Osteoblast (primary cell): ENCODE results near the gene NR1H3. TPM values are rescaled to one million over a fixed set of nuclear protein-coding genes. Genes with fewer than 3 reads are reported as not detected.

Source experiments
- DNase-seq: peaks from one replicate; pipeline ENCODE4 v3.0.0; 2011; ENCODE audit warnings: low spot score, mixed read lengths; ENCODE audit not compliant: insufficient read length; ENCODE audit errors: missing footprints
- H2AFZ ChIP-seq: 2 replicates; pipeline ENCODE4 v1.6.0; 2011; ENCODE audit warnings: mild to moderate bottlenecking, low read length
- H3K27ac ChIP-seq: 2 replicates; pipeline ENCODE4 v1.5.1; 2011; ENCODE audit warnings: mild to moderate bottlenecking, low read depth, low read length, moderate library complexity
- H3K27me3 ChIP-seq: 2 replicates; pipeline ENCODE4 v1.6.0; 2012; ENCODE audit warnings: mild to moderate bottlenecking, control low read depth, inconsistent platforms, low read length, moderate library complexity; ENCODE audit not compliant: insufficient read depth
- H3K36me3 ChIP-seq: 2 replicates; pipeline ENCODE4 v1.5.1; 2011; ENCODE audit warnings: mild to moderate bottlenecking, low read length, control low read depth, moderate library complexity; ENCODE audit not compliant: insufficient read depth
- H3K4me1 ChIP-seq: 2 replicates; pipeline ENCODE4 v1.5.1; 2011; ENCODE audit warnings: mild to moderate bottlenecking, low read length, control low read depth, moderate library complexity; ENCODE audit not compliant: insufficient read depth
- H3K4me2 ChIP-seq: 2 replicates; pipeline ENCODE4 v1.6.0; 2011; ENCODE audit warnings: mild to moderate bottlenecking, low read length; ENCODE audit not compliant: insufficient read depth
- H3K4me3 ChIP-seq: fragments of 200-600 bp; sonication (generic); 3 replicates; pipeline ENCODE4 v1.5.1; 2012; ENCODE audit warnings: mild to moderate bottlenecking, low read length, inconsistent platforms; ENCODE audit not compliant: insufficient read depth
- H3K79me2 ChIP-seq: 2 replicates; pipeline ENCODE4 v1.6.0; 2012; ENCODE audit warnings: mild to moderate bottlenecking, low read length, control low read depth, inconsistent platforms; ENCODE audit not compliant: insufficient read depth
- H3K9me3 ChIP-seq: 2 replicates; pipeline ENCODE4 v1.5.1; 2011; ENCODE audit warnings: low read depth, low read length, control low read depth
- H4K20me1 ChIP-seq: 2 replicates; pipeline ENCODE4 v1.6.0; 2012; ENCODE audit warnings: mild to moderate bottlenecking, low read length, control low read depth; ENCODE audit not compliant: insufficient read depth
- CTCF ChIP-seq: IDR thresholded peaks from 2 replicates; pipeline ENCODE4 v1.5.1; 2011; ENCODE audit warnings: mild to moderate bottlenecking, low read depth, low read length, moderate library complexity; ENCODE audit errors: extremely low read depth
- total RNA-seq: library from RNA; depleted of rRNA; stranded (reverse); fragments of >200 nt; gene quantifications from 2 replicates; pipeline ENCODE4 v1.2.3, GENCODE V29; 2012

Gene NR1H3
- total RNA-seq, 1 donor: 18.5 TPM

GRCh38 chr11:47244448-47245350 is 13.1 kb upstream of the NR1H3 start:
- no peak overlapping the region for H3K4me2 ChIP-seq
- H3K4me3 ChIP-seq: no peak overlapping the region
- no peak for TF ChIP-seq CTCF
- no peaks in the 10 kb centered on the region for H3K27me3 ChIP-seq
- H3K4me1 ChIP-seq: peaks cover 30% of the 10 kb centered on the region
- H4K20me1 ChIP-seq: no peaks in the 10 kb centered on the region
- H2AFZ ChIP-seq: no peak overlapping the region
- no peaks in the 10 kb centered on the region for H3K9me3 ChIP-seq
- no peak for DNase-seq
- no peak overlapping the region for H3K27ac ChIP-seq
- peaks cover 49% of the 10 kb centered on the region for H3K36me3 ChIP-seq
- peaks cover 29% of the 10 kb centered on the region for H3K79me2 ChIP-seq

- no peaks in the 10 kb centered on the region for H4K20me1 ChIP-seq
- H3K9me3 ChIP-seq: no peaks in the 10 kb centered on the region
- peaks cover 33% of the 10 kb centered on the region for H3K79me2 ChIP-seq
- DNase-seq: no peak
- no peak for TF ChIP-seq CTCF
- no peaks in the 10 kb centered on the region for H3K27me3 ChIP-seq
- H3K27ac ChIP-seq: no peak overlapping the region
- no peak overlapping the region for H3K4me2 ChIP-seq
- peaks cover 40% of the 10 kb centered on the region for H3K36me3 ChIP-seq
- no peak overlapping the region for H2AFZ ChIP-seq
- peaks cover 30% of the 10 kb centered on the region for H3K4me1 ChIP-seq
- H3K4me3 ChIP-seq: no peak overlapping the region
Observed at GRCh38 chr11:47245611-47246357, 12.0 kb upstream of the NR1H3 start.

- Histone ChIP-seq H3K27ac (no peak overlapping the region), H3K4me2 (peak overlapping the region; percentile 99), H3K4me3 (peak overlapping the region; percentile 100), H3K27me3 (no peaks in the 10 kb centered on the region), H3K79me2 (peaks cover 33% of the 10 kb centered on the region), H2AFZ (no peak overlapping the region), H3K9me3 (no peaks in the 10 kb centered on the region), H3K4me1 (peaks cover 18% of the 10 kb centered on the region), H3K36me3 (peaks cover 37% of the 10 kb centered on the region), H4K20me1 (no peaks in the 10 kb centered on the region)
- no peak for TF ChIP-seq CTCF
- no peak for DNase-seq
Observed at GRCh38 chr11:47247502-47247901, 10.3 kb upstream of the NR1H3 start.

DNA sequence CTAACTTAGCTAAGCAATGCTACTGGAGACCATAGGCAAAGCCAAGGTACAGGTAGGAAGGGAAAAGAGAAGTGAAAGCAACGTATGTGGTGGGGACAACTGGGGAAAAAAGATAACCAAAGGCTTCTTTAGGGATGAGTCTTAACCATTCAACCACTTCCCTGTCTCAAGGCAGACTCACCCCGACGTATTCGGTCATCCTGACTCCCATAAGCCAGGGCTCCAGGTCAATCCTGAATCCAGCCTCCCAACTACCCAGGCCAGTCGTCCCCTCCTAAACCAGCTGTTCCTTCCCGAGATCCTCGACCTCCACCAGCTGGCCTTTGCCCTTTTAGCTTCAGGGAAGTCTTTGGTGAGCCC is 9.5 kb upstream of the NR1H3 start:
- H3K79me2 ChIP-seq: peaks cover 33% of the 10 kb centered on the region
- no peak for TF ChIP-seq CTCF
- peaks cover 29% of the 10 kb centered on the region for H3K36me3 ChIP-seq
- no peaks in the 10 kb centered on the region for H3K27me3 ChIP-seq
- peak overlapping the region; percentile 99 for H3K4me2 ChIP-seq
- DNase-seq: peak; percentile 76
- peaks cover 17% of the 10 kb centered on the region for H3K4me1 ChIP-seq
- no peaks in the 10 kb centered on the region for H3K9me3 ChIP-seq
- H4K20me1 ChIP-seq: no peaks in the 10 kb centered on the region
- peak overlapping the region; percentile 98 for H3K27ac ChIP-seq
- peak overlapping the region; percentile 100 for H3K4me3 ChIP-seq
- peak overlapping the region; percentile 100 for H2AFZ ChIP-seq
